ENCODE measurements around the gene GNLY.

DNA sequence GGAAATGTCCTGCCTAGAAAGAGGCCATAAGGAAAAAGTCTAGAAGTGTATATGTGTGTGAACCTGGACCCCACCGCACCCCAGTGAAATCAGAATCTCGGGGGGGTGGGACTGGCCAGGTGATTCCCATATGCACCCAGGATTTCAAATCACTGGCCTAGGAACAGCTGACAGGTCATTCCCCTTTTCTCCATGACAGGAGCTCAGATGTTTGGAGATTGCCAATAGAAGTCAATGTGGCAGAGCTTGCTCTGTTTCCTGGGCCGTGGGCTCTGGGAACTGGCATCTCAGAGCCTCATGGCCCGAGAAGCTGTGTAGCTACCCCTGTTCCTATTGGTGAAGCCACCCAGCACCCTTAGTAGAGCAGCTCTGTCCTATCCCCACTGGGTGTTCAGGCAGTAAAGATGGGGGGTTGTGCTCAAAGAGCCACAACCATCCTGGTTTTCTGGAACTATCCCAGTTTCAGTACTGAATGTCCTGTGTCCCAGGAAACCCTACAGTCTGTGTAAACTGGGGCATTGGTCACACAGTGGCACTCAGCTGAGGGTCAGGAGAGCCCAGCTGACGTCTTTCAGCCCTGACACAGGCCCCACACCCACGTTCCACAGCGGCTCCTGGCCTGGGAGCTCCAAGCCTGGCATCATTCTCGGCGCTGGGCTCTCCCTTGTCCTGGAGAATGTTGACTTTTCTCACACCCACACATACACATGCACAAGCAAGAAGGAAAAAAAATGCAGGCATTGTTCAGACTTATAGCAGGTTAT, 18.9 kb downstream of the GNLY start:
- TF ChIP-seq, protein P1, sequence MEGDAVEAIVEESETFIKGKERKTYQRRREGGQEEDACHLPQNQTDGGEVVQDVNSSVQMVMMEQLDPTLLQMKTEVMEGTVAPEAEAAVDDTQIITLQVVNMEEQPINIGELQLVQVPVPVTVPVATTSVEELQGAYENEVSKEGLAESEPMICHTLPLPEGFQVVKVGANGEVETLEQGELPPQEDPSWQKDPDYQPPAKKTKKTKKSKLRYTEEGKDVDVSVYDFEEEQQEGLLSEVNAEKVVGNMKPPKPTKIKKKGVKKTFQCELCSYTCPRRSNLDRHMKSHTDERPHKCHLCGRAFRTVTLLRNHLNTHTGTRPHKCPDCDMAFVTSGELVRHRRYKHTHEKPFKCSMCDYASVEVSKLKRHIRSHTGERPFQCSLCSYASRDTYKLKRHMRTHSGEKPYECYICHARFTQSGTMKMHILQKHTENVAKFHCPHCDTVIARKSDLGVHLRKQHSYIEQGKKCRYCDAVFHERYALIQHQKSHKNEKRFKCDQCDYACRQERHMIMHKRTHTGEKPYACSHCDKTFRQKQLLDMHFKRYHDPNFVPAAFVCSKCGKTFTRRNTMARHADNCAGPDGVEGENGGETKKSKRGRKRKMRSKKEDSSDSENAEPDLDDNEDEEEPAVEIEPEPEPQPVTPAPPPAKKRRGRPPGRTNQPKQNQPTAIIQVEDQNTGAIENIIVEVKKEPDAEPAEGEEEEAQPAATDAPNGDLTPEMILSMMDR (IDR thresholded peaks at IDR 0.05; ENCODE audit: low read depth, low read length): no peak
- TF ChIP-seq POLR2A (IDR thresholded peaks at IDR 0.05; ENCODE audit: extremely low read depth, insufficient read length): no peak
- no peak for TF ChIP-seq MYC (IDR thresholded peaks at IDR 0.05; ENCODE audit: low read depth, low read length)
- TF ChIP-seq, protein P2, sequence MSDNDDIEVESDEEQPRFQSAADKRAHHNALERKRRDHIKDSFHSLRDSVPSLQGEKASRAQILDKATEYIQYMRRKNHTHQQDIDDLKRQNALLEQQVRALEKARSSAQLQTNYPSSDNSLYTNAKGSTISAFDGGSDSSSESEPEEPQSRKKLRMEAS (IDR thresholded peaks at IDR 0.05; ENCODE audit: low read depth, low read length): no peak
